Stimulated activated effector memory CD8-positive, alpha-beta T cell treated with anti-CD3 and anti-CD28 coated beads, Interleukin-12 subunit alpha, Interleukin-12 subunit beta, amount 100 ng/mL, for 72 hours (primary cell): ENCODE data around the gene NSD2.

Experiments
- ATAC-seq: fragments of 150-1000 bp; cut with Tn5 transposase; 2 replicates; pipeline ENCODE4 v1.10.0; 2021
- DNase-seq, 2 donors: peaks; one replicate each; pipeline ENCODE4 v3.0.0; 2021 to 2022; ENCODE audit warnings: low spot score in 2 of 2
- H3K27ac Mint-ChIP-seq: one replicate; pipeline ENCODE4 v1.8.0; 2022; ENCODE audit warnings: mild to moderate bottlenecking, mixed read lengths
- H3K36me3 Mint-ChIP-seq: one replicate; pipeline ENCODE4 v1.8.0; 2022; ENCODE audit warnings: mild to moderate bottlenecking, mixed read lengths
- H3K4me1 Mint-ChIP-seq: one replicate; pipeline ENCODE4 v1.8.0; 2022; ENCODE audit warnings: mixed read lengths
- H3K4me3 Mint-ChIP-seq: one replicate; pipeline ENCODE4 v1.8.0; 2022; ENCODE audit warnings: mild to moderate bottlenecking, mixed read lengths
- H3K9me3 Mint-ChIP-seq: one replicate; pipeline ENCODE4 v1.8.0; 2022; ENCODE audit warnings: mixed read lengths

NSD2 gene

DNA sequence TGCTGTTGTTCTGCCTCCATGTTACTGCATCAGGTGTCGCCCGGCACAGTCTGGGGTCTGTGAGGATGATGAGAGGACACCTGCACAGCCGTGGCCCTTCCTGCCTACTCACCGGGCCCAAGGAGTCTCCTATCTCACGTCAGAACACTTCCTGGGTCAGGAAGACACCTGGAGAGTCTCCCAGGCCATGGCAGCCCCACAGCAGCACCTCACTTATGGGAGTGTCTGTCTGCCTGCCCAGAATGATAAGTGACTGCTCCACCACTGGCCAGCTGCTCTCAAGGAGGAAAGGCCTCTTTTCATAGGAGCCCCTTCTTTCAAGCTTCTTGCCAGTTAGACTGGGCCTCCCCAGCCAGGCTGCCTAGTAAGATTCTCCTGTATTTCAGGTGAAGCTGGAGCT, 81.5 kb downstream of the NSD2 start:
- Mint-ChIP-seq H3K9me3 (no peaks in the 10 kb centered on the region), H3K36me3 (peaks cover 95% of the 10 kb centered on the region), H3K4me1 (peaks cover 7% of the 10 kb centered on the region), H3K27ac (peak overlapping the region; percentile 43), H3K4me3 (no peak overlapping the region)
- DNase-seq (no peak), ATAC-seq (no peak)

DNA sequence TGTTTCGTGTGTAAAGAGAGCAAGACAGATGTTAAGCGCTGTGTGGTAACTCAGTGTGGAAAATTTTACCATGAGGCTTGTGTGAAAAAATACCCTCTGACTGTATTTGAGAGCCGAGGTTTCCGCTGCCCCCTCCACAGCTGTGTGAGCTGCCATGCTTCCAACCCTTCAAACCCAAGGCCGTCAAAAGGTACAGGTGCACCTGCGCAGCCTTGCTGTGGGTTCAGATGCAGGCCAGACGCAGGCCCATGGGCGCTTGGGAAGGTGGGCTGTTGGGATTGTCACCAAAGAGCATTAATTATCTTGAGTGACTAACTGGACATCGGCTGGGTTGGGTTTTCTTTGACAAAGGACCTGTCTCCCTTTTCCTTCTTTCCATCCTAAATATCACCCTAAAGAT, 82.1 kb downstream of the NSD2 start:
- ATAC-seq (no peak), DNase-seq (no peak)
- peaks cover 95% of the 10 kb centered on the region for H3K36me3 Mint-ChIP-seq
- H3K4me3 Mint-ChIP-seq = no peak overlapping the region
- H3K27ac Mint-ChIP-seq = no peak overlapping the region
- H3K4me1 Mint-ChIP-seq = peaks cover 7% of the 10 kb centered on the region
- no peaks in the 10 kb centered on the region for H3K9me3 Mint-ChIP-seq

DNA sequence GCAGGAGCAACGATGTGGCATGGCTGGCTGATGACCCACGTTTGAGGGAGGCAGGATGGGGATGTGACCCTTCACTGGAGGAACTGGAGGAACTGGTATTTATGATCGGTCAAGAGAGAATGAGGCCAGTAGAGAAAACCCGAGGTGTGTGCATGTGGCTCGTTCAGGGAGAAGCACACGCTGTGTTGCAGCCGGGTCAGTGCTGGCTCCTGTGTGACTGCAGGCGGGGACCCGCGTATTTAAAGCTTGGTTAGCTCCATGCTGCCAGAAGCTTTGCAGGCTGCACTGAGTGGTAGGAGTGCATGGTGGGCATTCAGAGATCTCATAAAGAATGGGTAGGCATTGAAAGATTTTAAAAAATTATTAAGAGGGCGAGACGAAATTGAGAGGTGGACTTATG, 85.4 kb downstream of the NSD2 start:
- peaks cover 100% of the 10 kb centered on the region for H3K36me3 Mint-ChIP-seq
- no peak overlapping the region for H3K4me3 Mint-ChIP-seq
- H3K4me1 Mint-ChIP-seq = no peaks in the 10 kb centered on the region
- peak overlapping the region; percentile 41 for H3K27ac Mint-ChIP-seq
- DNase-seq (no peak), ATAC-seq (no peak)
- no peaks in the 10 kb centered on the region for H3K9me3 Mint-ChIP-seq

DNA sequence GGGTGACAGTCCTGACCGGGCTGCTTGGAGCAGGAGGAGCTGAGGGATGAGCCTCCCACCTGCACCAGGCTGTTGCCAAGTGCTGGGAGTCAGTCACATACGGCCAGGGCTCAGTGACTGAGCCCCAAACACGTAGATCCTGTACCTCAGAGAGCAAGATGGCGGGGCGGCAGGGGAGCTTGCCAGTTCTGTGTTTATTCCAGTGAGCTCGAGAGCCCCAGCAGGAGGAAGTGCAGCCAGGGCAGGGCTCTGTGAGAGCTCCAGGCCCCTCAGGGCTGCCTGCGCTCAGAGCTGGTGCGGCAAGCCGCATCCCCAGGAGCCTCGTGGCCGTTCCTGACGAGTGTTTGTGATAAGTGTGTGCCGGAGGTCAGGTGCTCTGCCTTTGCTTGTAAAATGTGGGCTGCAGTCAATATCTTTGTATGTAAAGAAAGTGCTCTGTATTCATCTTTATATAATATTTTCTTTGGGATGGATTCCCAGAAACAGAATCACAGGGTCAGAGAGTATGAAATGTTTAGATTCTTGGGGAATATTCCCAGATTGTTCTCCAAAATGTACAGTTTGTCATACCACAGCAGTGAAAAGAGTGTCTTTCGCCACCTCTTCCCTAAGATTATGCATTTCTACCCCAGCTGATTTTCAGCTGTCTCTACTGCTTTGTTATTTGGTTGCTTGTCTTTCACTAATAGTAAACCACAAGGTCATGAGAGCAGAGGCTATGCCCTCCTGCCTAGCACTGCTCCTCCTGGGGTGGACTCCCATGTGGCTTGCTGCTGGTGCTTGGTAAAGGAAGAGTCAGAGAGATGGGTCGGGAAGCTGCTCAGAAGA, 87.3 kb downstream of the NSD2 start:
- H3K9me3 Mint-ChIP-seq = no peaks in the 10 kb centered on the region
- no peak overlapping the region for H3K27ac Mint-ChIP-seq
- DNase-seq (no peak), ATAC-seq (no peak)
- H3K36me3 Mint-ChIP-seq = peaks cover 100% of the 10 kb centered on the region
- H3K4me1 Mint-ChIP-seq = no peaks in the 10 kb centered on the region
- no peak overlapping the region for H3K4me3 Mint-ChIP-seq

DNA sequence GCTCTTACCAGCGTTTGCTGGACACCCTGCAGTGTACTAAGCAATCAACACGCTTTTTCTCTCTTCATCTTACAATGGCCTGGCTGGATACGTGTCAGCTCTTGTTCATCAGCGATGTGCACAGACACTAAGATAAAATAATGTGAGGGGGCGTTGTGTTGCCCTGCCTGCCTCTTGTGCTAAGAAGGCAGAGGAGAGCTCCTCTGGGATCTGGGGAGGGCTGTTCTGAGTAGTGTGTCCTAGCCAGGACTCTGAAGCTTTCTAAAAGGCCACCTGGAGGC, 87.9 kb downstream of the NSD2 start:
- DNase-seq = no peak
- no peaks in the 10 kb centered on the region for H3K9me3 Mint-ChIP-seq
- peaks cover 100% of the 10 kb centered on the region for H3K36me3 Mint-ChIP-seq
- H3K27ac Mint-ChIP-seq = no peak overlapping the region
- no peak overlapping the region for H3K4me3 Mint-ChIP-seq
- no peak for ATAC-seq
- no peaks in the 10 kb centered on the region for H3K4me1 Mint-ChIP-seq

DNA sequence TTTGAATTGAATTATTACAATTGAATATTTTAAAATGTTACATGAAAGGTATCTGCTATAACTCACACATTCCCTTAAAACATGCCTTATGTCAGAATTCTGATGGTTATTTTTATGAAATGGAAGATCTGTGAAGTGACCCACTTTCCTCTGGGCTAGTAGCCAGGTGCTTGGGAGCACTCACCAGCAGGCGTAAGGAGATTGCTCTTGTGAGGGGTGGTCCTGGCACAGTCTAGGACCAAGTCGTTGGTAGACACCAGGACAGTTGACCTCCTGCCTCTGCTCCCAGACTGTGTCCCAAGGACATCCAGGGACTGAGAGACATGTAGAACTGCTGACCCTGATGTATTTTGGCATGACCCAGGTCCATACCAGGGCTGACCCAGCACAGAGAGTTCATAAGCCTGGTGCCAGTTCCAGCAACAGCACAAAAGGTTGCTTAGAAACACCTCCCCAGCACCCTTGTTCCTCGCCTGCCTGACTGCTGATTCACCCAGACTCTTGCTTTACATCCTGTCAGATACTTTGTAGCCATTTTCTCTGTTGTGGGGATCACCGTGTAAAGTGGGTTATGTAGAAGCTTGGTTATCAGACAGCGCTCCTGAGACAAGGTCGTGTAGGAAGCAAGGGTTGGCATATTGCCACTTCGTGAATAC, 89.1 kb downstream of the NSD2 start:
- H3K4me3 Mint-ChIP-seq = no peak overlapping the region
- no peak overlapping the region for H3K27ac Mint-ChIP-seq
- no peaks in the 10 kb centered on the region for H3K4me1 Mint-ChIP-seq
- H3K36me3 Mint-ChIP-seq = peaks cover 100% of the 10 kb centered on the region
- ATAC-seq (no peak), DNase-seq (no peak)
- no peaks in the 10 kb centered on the region for H3K9me3 Mint-ChIP-seq

DNA sequence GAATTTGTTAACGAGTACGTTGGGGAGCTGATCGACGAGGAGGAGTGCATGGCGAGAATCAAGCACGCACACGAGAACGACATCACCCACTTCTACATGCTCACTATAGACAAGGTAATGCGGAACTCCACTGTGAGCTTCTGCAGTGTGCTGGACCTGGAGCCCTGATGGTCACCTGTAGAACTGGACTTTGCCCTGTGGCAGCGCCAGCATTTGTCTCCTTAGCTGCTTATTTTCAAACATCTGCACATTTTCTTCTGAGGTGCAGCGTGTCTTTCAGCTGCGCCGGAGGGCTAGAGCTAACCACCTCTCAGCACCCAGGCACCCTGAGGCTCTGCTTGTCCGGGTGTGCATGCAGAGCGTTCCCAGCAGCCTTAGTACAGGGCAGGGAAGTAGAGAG, 89.8 kb downstream of the NSD2 start:
- H3K27ac Mint-ChIP-seq = no peak overlapping the region
- ATAC-seq (no peak), DNase-seq (no peak)
- no peaks in the 10 kb centered on the region for H3K9me3 Mint-ChIP-seq
- H3K36me3 Mint-ChIP-seq = peaks cover 100% of the 10 kb centered on the region
- no peak overlapping the region for H3K4me3 Mint-ChIP-seq
- H3K4me1 Mint-ChIP-seq = no peaks in the 10 kb centered on the region

DNA sequence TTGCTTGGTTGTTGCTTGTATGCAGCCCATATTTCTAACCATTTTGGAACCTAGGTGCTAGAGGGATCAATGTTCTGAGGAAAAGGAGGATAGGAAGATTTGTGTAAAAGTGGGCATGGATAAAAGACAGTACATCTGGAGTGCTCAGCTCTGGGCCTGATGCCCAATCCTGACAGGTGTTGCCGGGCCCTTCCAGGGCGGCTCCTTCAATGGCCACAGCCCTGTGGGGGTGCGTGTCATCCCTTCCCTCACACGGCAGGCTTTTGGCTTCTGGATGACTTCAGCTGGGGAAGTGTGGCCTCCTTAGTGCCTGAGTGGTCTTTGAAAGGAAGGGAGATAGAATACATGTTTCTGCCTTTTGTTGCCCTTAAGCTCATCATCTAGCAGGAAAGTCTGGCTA, 90.4 kb downstream of the NSD2 start:
- Mint-ChIP-seq H3K4me1 (no peaks in the 10 kb centered on the region), H3K27ac (peak overlapping the region; percentile 72), H3K4me3 (no peak overlapping the region), H3K9me3 (no peaks in the 10 kb centered on the region), H3K36me3 (peaks cover 100% of the 10 kb centered on the region)
- no peak for ATAC-seq
- no peak for DNase-seq

DNA sequence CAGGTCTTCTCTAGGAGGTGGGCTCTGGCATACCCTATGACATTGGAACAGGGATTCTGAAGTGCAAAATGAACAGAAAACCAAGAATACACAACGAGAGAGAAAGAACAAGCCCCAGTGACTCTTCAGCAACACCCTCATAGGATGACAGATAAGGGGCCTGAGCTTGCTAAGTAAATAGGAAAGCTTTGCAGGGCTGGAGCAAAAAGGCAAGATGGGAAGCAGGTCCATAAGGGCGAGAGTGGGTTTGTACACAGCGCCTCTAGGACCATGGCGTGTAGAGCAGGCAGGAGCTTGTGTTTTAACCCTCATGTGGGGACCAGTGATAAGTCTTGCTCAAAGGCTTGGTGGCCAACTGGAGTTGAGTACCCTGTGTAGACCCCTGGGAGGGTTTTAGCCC, 91.8 kb downstream of the NSD2 start:
- no peak overlapping the region for H3K27ac Mint-ChIP-seq
- H3K4me1 Mint-ChIP-seq = no peaks in the 10 kb centered on the region
- ATAC-seq (no peak), DNase-seq (no peak)
- no peak overlapping the region for H3K4me3 Mint-ChIP-seq
- no peaks in the 10 kb centered on the region for H3K9me3 Mint-ChIP-seq
- peaks cover 100% of the 10 kb centered on the region for H3K36me3 Mint-ChIP-seq

DNA sequence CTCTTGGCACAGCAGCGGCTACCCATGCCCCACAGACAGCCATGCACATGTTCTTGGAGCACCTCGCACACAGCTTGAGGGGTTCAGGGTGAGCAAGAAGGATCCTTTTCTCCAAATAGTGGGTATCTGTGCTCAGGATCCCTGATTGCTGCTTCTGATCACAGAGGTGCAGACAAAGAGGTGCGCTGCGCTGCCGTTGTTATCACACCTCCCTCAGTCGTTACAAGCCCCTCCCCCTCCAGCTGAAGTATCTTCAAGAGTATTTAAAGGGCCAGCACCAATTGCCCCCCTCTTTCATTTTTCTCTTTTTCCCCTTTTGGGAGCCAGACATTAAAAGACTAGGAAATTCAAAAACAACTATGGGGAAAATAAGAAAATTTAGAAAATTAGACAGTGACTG, 93.2 kb downstream of the NSD2 start:
- Mint-ChIP-seq H3K27ac (no peak overlapping the region), H3K4me1 (no peaks in the 10 kb centered on the region), H3K4me3 (no peak overlapping the region), H3K36me3 (peaks cover 100% of the 10 kb centered on the region), H3K9me3 (no peaks in the 10 kb centered on the region)
- no peak for DNase-seq
- ATAC-seq = no peak

DNA sequence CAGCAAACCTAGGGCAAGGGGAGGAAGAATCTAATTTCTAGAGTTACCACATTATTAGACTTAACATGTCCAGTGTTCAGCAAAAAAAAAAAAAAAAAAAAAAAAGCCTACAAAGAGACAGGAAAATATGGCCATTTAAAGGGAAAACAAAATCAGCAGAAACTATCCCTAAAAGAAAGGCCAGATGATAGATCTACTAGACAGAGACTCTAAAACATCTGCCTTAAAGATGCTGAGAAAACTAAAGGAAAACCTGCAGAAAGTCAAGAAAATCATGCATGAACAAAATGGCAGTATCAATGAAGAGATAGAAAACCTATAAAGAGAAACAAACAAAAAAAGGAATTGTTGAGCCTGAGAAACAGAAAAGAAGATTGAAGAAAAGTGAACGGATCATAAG, 93.8 kb downstream of the NSD2 start:
- DNase-seq (no peak), ATAC-seq (no peak)
- H3K27ac Mint-ChIP-seq = no peak overlapping the region
- H3K4me1 Mint-ChIP-seq = peaks cover 5% of the 10 kb centered on the region
- H3K36me3 Mint-ChIP-seq = peaks cover 100% of the 10 kb centered on the region
- H3K4me3 Mint-ChIP-seq = no peak overlapping the region
- H3K9me3 Mint-ChIP-seq = no peaks in the 10 kb centered on the region

DNA sequence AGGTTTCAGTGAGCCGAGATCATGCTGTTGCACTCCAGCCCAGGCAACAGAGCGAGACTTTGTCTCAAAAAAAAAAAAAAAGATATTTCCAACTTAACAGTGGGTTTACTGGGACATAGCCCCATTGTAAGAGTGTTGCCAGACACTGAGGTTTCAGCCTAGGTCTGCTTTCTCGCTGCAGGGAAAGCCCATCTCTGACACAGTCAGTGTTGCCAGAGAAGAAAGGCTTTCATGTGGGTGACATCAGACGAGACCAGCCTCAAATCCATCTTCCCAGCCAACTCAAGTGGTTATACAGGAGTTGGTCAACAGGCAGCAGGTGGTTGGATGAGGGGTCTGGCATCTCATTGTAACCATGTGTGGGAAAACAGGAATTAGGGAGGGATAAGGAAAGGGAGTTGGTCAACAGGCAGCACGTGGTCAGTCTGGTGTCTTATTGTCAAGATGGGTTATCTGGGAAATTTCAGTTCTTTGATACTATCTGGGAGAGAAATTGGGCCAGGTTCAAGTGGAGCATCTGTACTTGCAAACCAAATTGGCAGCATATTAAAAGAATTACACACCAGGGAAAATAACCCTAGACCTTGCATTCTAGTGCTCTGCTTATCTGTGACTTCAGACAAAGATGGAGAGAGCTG, 96.4 kb downstream of the NSD2 start:
- H3K4me3 Mint-ChIP-seq = no peak overlapping the region
- peaks cover 100% of the 10 kb centered on the region for H3K36me3 Mint-ChIP-seq
- H3K4me1 Mint-ChIP-seq = peaks cover 9% of the 10 kb centered on the region
- H3K9me3 Mint-ChIP-seq = no peaks in the 10 kb centered on the region
- DNase-seq (no peak), ATAC-seq (no peak)
- H3K27ac Mint-ChIP-seq = peak overlapping the region; percentile 1

DNA sequence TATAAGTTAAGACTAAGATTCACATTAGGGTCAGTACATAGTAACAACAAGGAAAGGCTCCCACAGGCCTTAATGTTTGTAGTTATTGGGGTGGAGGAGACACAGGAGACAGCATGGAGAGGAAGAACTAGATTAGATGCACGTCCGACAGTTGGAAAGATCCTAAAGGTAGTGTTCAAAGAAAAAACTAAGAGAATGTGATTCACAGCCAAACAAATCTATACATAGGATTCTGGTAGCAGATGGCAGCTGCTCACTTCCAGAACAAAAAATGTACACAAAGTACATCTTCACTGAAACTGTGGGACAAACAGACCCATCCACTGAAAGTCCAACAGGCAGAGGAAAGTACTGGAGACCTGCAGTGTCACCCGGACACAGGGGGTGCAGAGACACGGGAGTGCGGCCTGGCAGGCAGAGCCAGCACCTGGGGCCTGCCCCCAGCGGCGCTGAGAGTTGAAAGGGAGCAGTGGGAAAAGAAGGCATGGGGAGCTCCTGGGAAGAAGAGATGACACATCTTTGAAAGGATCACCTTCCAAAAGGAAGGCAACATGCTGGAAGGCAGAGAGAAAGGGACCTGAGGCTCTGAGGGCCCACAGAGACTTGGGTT, 97.6 kb downstream of the NSD2 start:
- no peak overlapping the region for H3K4me3 Mint-ChIP-seq
- H3K9me3 Mint-ChIP-seq = no peaks in the 10 kb centered on the region
- ATAC-seq (no peak), DNase-seq (no peak)
- peaks cover 9% of the 10 kb centered on the region for H3K4me1 Mint-ChIP-seq
- peak overlapping the region; percentile 1 for H3K27ac Mint-ChIP-seq
- H3K36me3 Mint-ChIP-seq = peaks cover 97% of the 10 kb centered on the region

DNA sequence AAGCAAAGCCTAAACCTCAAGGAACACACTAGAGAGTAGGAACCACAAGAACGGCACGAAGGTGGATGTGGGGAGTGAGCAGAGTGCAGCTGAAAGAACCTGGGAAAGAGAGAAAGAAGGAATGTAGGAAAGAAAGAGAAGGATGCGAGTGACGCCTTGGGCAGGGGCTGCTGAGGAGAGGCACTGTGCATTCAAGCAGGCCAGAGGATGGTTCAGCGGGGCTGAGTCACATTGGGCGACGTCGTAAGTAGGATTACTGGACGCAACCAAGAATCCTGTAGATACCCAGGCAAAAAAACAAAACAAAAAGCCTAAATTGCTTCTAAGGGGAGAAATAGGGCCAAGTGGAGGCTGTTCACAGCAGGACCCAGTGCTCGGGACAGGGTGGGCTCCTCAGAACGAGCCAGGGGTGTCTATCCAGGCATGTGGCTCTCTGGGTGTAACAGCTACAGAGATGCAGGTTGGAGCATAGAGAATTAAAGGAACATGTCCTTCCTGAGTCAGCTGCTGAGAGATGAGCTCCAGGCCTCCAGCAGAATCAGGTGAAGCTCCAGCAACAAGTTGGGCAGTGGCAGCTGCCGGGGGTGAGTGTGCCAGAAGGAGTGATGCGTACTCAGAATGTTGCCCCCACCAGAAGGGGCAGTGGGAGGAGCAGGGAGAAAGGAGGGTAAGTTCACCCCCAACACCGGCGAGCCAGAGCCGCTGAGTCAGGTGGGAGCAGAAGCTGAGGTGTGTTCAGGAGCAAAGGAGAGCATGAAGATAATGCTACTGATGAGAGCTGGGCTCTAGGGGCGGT, 98.9 kb downstream of the NSD2 start:
- peak overlapping the region; percentile 29 for H3K27ac Mint-ChIP-seq

DNA sequence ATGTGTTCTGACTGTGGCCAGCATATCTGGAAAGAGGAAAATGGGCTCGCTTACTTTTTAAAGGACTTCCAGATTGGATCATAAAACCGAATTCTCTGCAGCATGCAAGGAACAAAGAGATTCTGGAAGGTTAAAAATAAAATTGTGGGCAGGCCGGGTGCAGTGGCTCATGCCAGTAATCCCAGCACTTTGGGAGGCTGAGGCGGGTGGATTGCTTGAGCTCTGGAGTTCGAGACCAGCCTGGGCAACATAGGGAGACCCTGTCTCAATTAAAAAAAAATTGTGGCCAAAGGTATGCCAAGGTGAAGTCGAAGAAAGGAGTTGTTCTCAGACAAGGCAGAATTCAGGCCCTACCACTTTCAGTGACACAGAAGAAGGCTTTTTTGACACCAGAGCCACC, 99.7 kb downstream of the NSD2 start:
- no peak for ATAC-seq
- Mint-ChIP-seq H3K27ac (peak overlapping the region; percentile 38), H3K4me3 (no peak overlapping the region), H3K36me3 (peaks cover 96% of the 10 kb centered on the region), H3K9me3 (no peaks in the 10 kb centered on the region), H3K4me1 (peaks cover 9% of the 10 kb centered on the region)
- DNase-seq = no peak

More for the DNA sequence above, 98.9 kb downstream of the NSD2 start:
- DNase-seq = no peak
- Mint-ChIP-seq H3K36me3 (peaks cover 96% of the 10 kb centered on the region), H3K4me3 (no peak overlapping the region), H3K9me3 (no peaks in the 10 kb centered on the region), H3K4me1 (peaks cover 9% of the 10 kb centered on the region)
- ATAC-seq = no peak
